Measurements from ENCODE around the gene SMARCD2. TPM values are rescaled to one million over a fixed set of nuclear protein-coding genes. Genes with fewer than 3 reads are reported as not detected.

SMARCD2 gene
- total and polyA plus RNA-seq, 2 of the 13 experiments (the other 11 are each of a cell fraction or from before 2014, with no cell fraction given) = 122 to 150 TPM

GRCh38 chr17:63834431-63835166 lies 7.9 kb downstream of the SMARCD2 start (continued):
- TF ChIP-seq HNRNPH1 (optimal IDR thresholded peaks at IDR 0.05; ENCODE audit: low read depth, low read length) (no peak), PPARG (CRISPR knock-in tag; conservative IDR thresholded peaks at IDR 0.05) (no peak), SP1 (IDR thresholded peaks at IDR 0.05) (no peak), SP1 (CRISPR knock-in tag; IDR thresholded peaks at IDR 0.05) (no peak), ZNF407 (CRISPR knock-in tag; IDR thresholded peaks at IDR 0.05; ENCODE audit: not compliant biosample characterization) (no peak), GATAD1 (CRISPR knock-in tag; IDR thresholded peaks at IDR 0.05) (peak; percentile 48; the same call in 1 of the 2 replicates), PHF8 (CRISPR knock-in tag; IDR thresholded peaks at IDR 0.05) (peak; percentile 23; the same call in 1 of the 2 replicates)
